ENCODE measurements around the gene HMGN3.

The HMGN3 gene

GRCh38 chr6:79231666-79232065, 2.8 kb downstream of the HMGN3 start:
- DNase-seq: no peak

DNA sequence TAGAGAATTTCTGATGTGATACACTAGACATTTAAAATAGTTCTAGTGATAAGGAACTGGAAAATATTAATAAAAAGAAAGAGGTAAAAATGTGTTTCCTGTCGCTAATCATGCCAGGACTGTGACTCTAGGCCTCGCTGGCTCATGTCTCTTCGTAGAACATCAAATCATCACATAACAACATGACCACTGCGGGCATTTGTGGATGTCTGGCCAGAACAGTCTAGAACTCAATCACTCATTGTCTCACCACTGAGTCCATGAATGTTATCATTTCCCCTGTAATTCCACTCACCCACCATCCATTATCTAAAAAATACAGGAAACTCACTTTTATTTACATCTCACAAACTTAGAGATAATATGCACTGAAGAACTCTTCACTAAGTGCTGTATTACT, 3.4 kb downstream of the HMGN3 start:
- no peak for DNase-seq

DNA sequence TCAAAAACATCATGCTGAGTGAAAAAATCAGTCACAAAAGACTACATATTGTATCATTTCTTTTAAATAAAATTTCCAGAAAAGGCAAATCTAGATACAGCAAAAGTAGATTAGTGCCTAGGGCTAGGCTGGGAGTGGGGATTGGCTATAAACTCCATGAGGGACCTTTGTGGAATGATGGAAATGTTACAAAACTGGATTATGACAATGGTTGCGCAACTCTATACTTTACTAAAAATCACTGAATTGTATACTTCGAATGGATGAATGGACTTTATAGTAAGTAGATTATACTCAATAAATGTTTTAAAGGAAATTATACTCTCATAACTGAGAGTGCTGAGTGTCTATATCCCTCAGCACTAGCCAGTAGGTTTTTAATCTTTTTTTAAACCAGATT, 4.3 kb downstream of the HMGN3 start:
- no peak for DNase-seq

DNA sequence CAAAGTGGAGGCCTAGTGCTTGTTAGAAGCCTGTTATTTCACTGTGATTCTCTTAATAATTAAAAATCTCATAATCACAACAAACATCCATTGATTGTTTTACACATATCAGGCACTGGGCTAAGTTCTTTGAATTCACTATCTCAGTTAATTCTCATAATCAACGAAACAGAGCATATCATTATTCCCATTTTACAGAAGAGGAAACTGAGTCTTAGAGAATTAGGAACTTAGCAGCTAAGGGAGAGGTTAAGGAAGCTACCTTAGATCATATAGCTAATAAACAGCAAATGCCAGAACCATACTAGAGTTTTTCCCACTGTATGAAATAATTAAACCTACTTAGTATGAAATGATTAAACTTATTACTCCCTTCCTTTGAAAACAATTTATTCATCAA, 7.0 kb downstream of the HMGN3 start:
- DNase-seq: no peak

- DNase-seq: no peak
These were observed 7.8 kb downstream of the HMGN3 start for GRCh38 chr6:79226660-79227059.

DNA sequence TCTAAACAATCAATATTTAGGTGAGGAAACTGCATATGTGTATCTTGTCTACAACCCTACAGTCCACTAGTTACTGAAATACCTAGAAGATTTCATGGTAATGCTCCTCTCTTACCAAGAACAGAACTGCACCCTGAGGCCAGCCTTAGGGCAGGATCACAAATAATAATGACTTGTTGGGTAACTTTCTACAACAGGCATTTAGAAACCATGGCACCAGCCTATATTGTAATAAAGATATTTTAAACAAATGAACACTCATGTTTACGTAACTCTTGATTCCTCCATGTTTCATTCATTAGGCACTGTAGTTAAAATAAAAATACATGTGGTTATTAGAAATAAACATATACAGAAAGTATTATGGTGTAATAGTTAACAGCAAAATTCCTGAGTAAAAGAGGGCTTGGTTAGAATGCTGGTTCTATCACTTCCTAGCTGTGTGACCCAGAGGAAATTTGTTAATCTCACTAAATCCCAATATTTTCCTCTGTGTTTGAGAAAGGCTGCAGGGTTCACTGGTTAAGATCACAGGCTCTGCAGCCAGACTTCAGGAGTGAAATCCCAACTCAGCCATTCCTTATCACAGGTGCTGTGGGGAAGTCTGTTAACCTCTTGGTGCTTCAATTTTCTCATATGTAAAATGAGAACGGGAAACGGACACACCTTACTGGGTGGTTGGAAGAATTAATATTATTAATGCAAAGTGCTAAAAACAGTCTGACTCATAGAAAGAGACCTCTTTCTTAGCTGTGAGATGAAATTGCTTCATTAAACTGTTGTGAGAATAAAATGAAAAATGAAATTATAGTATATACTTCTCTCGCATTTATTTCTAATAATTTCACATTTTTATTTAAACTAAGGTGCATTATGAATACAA, 8.5 kb downstream of the HMGN3 start:
- no peak for DNase-seq

DNA sequence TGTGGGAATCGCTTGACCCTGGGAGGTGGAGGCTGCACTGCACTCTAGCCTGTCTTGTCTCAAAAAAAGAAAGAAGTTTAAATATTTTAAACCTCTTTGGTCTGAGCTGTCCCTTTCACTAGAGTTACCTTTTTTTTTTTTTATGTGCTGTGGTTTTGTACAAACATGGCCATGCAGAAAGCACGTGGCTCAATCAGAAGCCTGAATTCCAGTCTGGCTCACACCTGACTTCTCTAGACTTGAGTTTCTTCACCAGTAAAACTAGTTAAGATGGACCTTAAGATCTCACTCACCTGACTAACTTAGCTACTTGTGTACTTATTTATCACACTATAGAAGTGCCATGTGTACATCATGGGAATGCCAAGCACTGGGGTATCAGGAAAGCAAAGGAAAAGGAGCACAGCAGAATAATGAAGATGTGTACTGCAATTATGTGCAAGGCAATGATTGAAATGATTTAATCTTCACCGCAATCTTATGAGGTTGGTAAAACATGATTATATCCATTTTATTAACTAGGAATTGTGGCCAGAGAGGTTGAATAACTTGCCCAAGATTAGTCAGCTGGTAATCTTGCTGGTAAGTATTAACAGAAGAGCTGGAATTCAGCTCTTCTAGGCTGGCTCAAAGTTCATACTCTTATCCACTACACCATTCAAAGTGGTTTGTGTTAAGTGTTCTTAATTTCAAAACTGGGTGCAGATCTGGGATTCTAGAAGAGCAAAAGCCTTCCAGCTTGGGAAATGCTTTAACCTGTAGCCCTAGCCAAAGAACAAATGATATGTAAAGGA, 10.7 kb downstream of the HMGN3 start:
- no peak for DNase-seq

- no peak for DNase-seq
These were observed 19.2 kb downstream of the HMGN3 start for GRCh38 chr6:79215213-79215824.

DNA sequence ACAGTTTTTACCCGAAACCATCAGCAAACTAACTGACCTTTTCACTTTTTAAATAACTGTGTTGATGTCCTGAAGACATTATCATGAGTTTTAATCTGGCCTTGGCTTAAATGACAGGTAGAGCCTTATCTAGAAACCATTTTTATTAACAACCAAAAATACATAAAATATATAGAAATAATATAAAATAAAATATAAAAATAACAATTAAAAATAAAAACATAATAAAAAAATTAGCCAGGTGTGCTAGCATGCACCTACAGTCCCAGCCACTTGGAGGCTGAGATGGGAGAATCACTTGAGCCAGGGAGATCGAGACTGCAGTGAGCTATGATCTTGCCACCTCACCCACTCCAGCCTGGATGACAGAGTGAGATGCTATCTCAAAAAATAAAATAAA, 21.6 kb downstream of the HMGN3 start:
- no peak for DNase-seq

DNA sequence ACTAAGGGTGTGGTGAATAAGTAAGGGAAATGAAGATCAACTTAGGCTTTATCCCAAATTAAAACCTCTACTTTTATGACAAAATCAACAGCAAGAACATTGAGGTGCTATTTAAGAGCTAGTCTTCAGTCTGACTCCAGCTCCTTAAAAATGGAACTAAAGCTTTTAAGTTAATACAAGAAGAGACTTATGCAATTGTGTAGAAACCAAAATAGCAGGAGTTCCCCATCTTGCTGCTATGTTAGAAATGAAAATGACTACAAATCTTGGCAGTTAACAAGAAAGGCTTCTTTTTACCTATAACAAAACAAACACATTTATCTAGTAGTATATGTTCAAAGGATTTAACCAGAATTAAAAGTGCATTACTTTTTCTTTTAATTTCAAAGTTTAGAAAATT, 25.7 kb downstream of the HMGN3 start:
- DNase-seq: no peak

DNA sequence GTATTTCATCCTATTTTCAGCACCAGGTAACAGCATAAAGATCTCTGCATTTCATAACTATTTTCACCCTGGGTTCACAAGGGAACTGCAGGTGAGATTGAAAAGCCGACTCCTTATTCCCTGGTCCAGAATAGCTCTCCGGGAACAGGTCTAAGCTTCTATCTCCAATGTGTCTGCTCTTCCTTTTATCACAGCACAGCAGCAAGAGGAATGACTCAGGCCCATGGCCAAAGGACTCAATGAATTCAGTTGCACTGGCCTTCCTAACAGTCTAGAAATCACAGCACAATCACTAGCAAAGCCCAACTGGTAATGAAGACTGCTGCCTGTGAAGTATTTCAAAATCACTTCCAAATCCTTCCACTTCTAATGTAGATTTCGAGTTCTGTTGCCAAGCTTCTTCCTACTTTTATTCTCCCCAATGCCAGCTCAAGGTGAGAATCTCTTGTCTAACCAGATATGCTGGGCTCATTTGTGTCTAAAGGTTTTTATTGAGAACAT, 30.7 kb downstream of the HMGN3 start:
- no peak for DNase-seq

- DNase-seq: no peak
These were observed 31.9 kb downstream of the HMGN3 start for GRCh38 chr6:79202556-79202955.

DNA sequence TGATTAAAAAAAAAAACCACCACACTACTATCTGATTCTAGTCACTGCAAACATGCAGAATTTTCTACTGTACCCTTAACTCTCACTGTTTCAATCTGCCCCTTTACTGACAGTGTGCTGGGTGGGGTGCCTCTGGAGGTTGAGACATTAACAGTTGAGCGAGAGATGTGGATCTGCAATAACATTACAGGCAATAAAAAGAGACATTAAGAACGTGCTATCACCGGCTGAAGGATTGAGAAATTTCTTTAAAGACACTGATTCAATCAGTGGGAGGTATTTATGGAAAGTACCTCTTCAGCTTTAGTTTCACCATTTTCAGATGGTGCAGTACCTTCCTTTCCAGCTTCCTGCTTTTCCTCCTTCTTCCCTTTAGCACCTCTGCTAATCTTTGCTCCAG, 32.5 kb downstream of the HMGN3 start:
- DNase-seq: no peak

GRCh38 chr6:79201143-79201542, 33.3 kb downstream of the HMGN3 start:
- no peak for DNase-seq

- no peak for DNase-seq
These were observed 37.6 kb downstream of the HMGN3 start for GRCh38 chr6:79196912-79197311.

- DNase-seq: no peak
These were observed 40.5 kb downstream of the HMGN3 start for GRCh38 chr6:79193971-79194370.

DNA sequence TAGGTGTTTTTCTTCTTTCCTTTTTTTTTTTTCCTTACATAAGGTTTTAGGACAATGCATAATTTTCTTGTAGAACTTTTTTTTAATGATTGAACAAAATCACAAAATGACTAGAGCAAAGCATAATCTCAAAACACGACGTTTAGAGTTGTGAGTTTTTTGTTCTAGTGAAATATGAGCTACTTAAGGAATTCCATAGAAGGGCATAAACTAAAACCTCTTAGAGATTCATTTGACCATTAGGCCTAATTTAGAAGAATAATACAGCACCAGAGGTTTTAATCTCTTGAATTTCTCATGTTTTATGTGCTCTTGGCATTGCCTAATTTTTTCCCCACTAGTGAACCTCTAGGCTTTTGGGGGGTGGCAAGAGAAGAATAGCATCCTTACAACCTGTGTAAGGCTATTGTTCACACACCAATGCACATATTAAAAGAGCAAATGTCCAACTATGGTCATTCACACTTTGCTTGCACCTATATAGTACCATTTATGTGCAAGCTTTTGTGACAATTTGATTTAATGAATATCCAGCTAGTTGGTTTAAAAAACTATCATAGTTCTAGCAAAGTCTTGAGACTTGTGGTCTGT, 44.6 kb downstream of the HMGN3 start:
- no peak for DNase-seq

- no peak for DNase-seq
These were observed 45.5 kb downstream of the HMGN3 start for GRCh38 chr6:79188885-79189480.

GRCh38 chr6:79188107-79188506, 46.4 kb downstream of the HMGN3 start:
- DNase-seq: no peak

DNA sequence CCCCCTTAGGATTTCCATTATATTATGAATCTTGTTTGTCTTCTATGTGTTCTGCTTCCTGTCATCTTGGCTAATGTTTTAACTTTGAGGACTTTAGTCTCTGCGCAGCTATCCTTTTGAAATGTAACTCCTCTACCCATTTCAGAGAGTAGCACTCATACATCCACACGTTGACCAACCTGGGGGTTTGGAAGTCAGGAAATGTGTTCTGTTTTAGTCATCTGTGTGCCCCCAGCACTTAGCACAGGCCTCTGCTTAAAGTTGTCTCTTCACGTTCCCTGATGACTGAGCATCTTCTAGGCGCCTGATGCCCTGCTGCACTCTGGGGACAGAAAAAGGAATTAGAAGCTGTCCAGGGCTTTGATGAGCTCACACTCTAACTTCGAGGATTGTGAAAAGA, 47.9 kb downstream of the HMGN3 start:
- DNase-seq: no peak

DNA sequence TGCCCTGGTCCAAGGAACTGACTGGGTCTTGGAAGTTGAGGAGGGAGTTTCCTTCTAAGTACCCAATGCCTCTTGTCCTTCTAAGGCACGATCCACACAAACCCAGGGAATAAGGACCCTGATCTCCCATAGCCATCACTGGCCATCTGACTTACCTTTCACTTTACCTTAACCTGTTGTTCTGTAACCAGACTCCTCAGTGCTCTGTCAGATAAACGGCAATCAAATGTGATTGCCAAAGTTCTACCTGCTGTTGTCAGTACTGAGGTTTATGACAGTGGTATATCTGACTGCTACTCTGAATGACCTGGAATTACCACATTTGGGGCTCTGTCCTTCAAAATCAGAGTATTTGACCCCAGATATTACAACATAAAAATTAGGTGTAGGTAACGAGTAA, 49.8 kb downstream of the HMGN3 start:
- no peak for DNase-seq

GRCh38 chr6:79184086-79184485, 50.4 kb downstream of the HMGN3 start:
- no peak for DNase-seq

DNA sequence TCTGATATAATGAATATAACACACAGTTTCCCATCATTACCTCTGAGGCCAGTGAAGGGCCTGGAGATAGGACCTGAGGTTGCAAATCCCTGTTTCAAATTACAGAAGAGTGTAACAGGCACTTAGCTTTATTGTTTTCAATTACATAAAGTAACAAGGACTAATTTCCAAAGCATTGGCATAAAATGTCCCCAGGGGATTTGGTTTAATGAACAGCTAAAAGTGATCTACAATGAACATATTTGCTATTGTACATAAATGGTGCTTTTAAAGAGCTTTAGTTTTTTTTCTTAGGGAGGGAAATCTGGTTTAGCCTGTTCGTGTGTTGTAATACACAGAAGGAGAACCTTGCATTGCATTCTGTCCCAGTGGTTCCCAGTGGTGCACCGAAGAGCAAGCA, 54.4 kb downstream of the HMGN3 start:
- no peak for DNase-seq

Data from activated T-cell treated with anti-CD3 and anti-CD28 coated beads for 4 hours (primary cell).